Ishikawa (cell line): Measurements from ENCODE around the gene ITGA1.

ENCODE experiments used
- CEBPB ChIP-seq: IDR thresholded peaks from 2 replicates; pipeline ENCODE4 v1.6.1; 2012
- CREB1 ChIP-seq: IDR thresholded peaks from 2 replicates; pipeline ENCODE4 v1.6.1; 2012; ENCODE audit warnings: low read depth
- EGR1 ChIP-seq: IDR thresholded peaks from 2 replicates; pipeline ENCODE4 v1.6.1; 2012
- EP300 ChIP-seq: IDR thresholded peaks from 2 replicates; pipeline ENCODE4 v1.6.1; 2012; ENCODE audit warnings: borderline replicate concordance
- FOXM1 ChIP-seq: IDR thresholded peaks from 2 replicates; pipeline ENCODE4 v1.6.1; 2012; ENCODE audit warnings: low read depth, borderline replicate concordance
- MAX ChIP-seq: IDR thresholded peaks from 2 replicates; pipeline ENCODE4 v1.6.1; 2012
- NFIC ChIP-seq: IDR thresholded peaks from 2 replicates; pipeline ENCODE4 v1.6.1; 2012
- RAD21 ChIP-seq: IDR thresholded peaks from 2 replicates; pipeline ENCODE4 v1.6.1; 2012; ENCODE audit warnings: low read depth
- REST ChIP-seq: IDR thresholded peaks from 2 replicates; pipeline ENCODE4 v1.6.1; 2012; ENCODE audit warnings: low read depth, mild to moderate bottlenecking
- TAF1 ChIP-seq: IDR thresholded peaks from 2 replicates; pipeline ENCODE4 v1.6.1; 2012; ENCODE audit warnings: low read depth, mild to moderate bottlenecking
- TEAD4 ChIP-seq: IDR thresholded peaks from 2 replicates; pipeline ENCODE4 v1.6.1; 2012
- USF1 ChIP-seq: IDR thresholded peaks from 2 replicates; pipeline ENCODE4 v1.6.1; 2012
- YY1 ChIP-seq: IDR thresholded peaks from 2 replicates; pipeline ENCODE4 v1.6.1; 2012; ENCODE audit warnings: low read depth
- ZBTB7A ChIP-seq: IDR thresholded peaks from 2 replicates; pipeline ENCODE4 v1.6.1; 2012; ENCODE audit warnings: low read depth

- TF ChIP-seq RAD21 (peak; percentile 5; the same call in 1 of the 2 replicates), USF1 (no peak), TAF1 (no peak), REST (no peak), ZBTB7A (no peak), EP300 (no peak), EGR1 (no peak), MAX (no peak), CEBPB (no peak), CREB1 (no peak), TEAD4 (no peak), NFIC (no peak), FOXM1 (no peak), YY1 (no peak)
Measured at GRCh38 chr5:52964138-52964537, 176.4 kb downstream of the ITGA1 start.
